Mesenteric fat pad (tissue), 1 donor: Measurements from ENCODE around the gene PHF19. TPM values are rescaled to one million over a fixed set of nuclear protein-coding genes. Genes with fewer than 3 reads are reported as not detected.

Experiments
- DNase-seq: peaks from one replicate; pipeline ENCODE4 v3.0.0-alpha.2; 2020; ENCODE audit warnings: low spot score
- total RNA-seq: library from RNA; stranded (reverse); fragmentation: NEBNext Ultra II Directional; extraction: Animal tissue kit (Norgen Biotek cat#: 25700); gene quantifications from one replicate; pipeline ENCODE4 v1.2.1, GENCODE V29; 2021
- donor health status: DM: yes; HTN: yes; CAD: no.

PHF19 gene
- total RNA-seq, 1 donor from 2014 or later, result 13.7 TPM

DNA sequence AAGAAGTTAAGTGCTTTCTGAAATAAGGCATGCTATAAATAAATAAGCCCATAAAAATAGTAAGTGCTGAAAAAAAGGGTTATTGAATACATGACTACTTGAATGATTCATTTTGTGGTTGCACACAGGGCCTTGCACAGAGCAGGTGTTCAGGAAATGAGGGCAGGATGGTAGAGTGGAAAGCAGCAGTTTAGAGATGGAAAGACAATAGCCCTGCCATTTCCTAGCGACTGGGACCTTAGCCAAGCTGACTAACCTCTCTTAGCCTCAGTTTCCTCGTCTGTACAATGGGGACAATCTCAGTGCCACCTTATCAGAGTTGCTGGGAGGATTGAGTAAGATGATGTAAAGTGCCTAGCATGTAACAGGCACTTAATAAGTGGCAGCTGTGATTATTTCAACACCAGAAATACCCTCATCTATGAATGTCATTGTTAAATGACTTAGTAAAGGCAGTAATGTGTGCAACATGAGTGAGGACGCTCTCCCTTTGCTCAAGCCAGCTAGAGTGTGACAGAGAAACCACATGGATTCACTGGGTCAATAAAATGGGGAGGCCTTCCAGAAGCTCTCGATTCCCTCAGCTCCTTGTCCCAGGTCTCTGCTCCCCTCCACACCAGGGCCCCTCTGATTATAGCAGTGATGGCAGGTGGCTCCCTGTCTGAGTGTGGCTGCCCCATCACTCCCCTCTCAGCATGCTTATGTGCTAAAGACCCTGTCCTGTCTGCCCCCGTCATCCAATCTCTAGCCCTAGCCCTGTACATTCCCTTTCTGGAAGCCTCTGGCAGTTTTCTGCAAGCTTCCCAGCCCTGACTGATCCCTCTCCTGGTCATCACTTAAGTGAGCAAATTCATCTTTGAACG is 16.0 kb upstream of the PHF19 start:
- no peak for DNase-seq

- no peak for DNase-seq
Observed at GRCh38 chr9:120891884-120892747, 15.1 kb upstream of the PHF19 start.

DNA sequence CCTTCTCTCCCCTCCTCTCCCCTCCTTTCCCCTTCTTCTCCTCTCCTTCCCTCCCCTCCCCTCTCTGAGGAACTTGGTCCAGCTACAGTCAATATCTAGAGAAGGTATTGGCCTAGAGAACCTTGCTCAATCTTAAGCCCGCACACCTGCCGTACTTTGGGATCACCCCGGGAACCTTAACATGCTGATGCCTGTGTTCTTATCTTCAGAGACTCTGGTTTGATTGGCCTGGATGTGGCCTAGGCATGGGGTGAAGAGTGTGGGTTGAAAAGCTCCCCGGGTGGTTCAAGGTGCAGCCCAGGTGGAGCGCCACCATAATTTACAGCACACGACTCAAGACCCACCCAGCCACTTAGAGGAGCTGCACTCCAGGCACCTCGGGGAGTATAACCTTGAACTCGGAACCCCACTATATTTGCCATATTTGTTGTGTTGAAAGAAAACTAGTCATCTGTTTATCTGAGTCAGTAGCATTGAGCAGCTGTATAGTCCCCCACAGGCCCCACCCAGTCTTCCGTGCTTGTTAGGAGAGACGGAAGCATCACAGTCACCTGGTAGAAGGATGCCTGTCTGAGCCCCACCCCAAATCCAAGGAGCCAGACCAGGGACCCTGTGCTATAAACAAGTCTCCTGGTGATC is 14.4 kb upstream of the PHF19 start:
- DNase-seq, result no peak

DNA sequence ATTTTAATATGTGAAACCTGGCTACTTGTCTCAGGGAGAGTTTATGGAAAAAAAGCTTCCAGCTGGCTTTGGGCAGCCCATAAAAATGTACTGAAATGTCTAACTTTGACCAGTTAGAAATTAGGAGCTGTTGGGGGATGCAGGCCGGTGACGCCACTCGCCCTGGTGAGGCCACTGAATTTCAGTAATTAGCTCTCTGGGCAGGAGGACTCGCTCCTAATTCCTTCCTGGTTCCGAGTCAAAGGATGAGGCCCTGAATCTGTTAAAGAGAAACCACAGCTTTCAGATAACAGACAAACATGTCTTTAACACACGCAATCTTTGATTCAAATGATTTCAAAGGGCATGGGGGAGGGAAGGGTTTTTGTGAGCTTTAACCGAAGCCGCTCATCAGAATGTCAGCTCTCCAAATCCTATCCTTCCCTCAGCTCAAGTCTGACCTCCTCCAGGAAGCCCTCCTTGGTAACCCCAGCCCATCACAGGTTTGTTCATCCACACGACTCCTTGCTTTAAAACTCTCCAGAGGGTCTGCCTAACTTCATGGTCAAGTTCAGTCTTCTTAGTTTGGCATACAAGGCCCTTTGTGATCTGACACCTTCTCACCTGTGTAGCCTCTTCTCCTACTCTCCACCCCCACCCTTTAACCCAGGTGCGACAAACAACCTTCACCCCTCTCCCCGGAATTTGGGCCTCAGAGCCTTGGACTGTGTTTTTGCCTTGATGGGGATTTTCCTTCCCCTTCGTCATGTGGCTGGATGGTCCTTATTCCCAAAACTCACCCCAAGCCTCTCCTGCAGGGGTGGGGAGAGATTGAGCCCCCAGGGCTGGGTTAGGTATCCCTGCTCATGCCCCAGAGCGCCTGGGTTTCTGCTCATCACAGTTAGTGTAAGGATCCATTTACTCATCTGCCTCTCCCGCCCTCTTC is 13.6 kb upstream of the PHF19 start:
- no peak for DNase-seq

DNA sequence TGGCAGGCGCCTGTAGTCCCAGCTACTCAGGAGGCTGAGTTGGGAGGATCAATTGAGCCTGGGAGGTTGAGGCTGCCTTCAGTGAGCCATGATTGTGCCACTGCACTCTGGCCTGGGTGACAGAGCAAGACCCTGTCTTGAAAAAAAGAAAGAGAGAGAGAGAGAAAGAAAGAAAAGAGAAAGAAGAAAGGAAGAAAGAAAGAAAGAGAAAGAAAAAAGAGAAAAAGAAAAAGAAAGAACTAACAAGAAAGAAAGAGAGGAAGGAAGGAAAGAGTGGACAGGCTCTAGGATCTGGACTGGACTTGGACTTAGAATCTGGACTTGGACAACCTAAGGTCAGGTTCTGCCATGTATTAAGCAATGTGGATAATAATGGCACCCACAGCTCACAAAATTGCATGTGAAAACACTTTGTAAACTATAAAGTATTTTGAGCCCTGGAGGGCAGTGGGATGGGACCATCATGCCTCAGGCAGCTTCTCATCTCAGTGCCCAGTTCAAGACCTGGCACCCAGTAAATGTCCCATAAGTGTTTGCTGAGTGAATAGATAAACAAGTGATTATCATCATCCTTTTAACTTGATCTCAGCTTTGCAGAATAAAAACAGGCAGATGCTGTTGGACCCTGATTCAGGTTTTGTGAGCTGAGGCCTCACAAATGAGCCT is 12.8 kb upstream of the PHF19 start:
- DNase-seq, result no peak

GRCh38 chr9:120888626-120889025 is 11.6 kb upstream of the PHF19 start:
- no peak for DNase-seq

- no peak for DNase-seq
Observed at GRCh38 chr9:120886490-120886967, 9.5 kb upstream of the PHF19 start.

GRCh38 chr9:120885958-120886357 is 9.0 kb upstream of the PHF19 start:
- no peak for DNase-seq

- no peak for DNase-seq
Observed at GRCh38 chr9:120885457-120885856, 8.5 kb upstream of the PHF19 start.

GRCh38 chr9:120883608-120883996 is 6.6 kb upstream of the PHF19 start:
- DNase-seq, result no peak

DNA sequence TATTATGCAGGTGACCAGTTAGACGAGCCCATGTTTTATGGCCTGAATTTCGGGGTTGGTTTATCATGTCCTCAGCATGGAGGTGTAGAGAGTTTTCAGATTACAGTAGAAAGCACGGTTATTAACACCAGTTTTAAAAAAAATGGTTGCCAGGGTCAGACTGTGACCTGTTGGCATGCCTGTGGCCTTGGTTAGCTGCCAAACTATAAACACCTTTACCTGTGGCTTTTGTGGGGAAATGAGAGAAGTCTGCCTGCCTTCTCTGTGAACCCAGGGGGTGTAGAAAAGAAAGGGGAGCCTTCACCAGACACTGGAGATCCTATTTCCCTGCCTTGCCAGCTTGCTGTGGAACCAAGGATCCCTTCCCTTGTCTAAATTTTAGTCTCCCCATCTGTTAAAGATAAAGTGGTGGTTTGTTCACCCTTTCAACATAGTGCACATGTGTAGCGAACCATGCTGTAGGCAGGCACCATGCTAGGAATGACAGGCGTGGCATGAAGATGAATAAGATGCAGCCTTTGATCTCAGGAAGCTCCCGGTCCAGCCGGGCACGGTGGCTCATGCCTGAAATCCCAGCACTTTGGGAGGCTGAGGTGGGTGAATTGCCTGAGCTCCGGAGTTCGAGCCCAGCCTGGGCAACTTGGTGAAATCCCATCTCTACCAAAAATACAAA is 6.1 kb upstream of the PHF19 start:
- DNase-seq, result no peak

GRCh38 chr9:120879446-120879845 is 2.5 kb upstream of the PHF19 start:
- DNase-seq, result no peak

GRCh38 chr9:120878188-120879130 is 1.5 kb upstream of the PHF19 start:
- no peak for DNase-seq

DNA sequence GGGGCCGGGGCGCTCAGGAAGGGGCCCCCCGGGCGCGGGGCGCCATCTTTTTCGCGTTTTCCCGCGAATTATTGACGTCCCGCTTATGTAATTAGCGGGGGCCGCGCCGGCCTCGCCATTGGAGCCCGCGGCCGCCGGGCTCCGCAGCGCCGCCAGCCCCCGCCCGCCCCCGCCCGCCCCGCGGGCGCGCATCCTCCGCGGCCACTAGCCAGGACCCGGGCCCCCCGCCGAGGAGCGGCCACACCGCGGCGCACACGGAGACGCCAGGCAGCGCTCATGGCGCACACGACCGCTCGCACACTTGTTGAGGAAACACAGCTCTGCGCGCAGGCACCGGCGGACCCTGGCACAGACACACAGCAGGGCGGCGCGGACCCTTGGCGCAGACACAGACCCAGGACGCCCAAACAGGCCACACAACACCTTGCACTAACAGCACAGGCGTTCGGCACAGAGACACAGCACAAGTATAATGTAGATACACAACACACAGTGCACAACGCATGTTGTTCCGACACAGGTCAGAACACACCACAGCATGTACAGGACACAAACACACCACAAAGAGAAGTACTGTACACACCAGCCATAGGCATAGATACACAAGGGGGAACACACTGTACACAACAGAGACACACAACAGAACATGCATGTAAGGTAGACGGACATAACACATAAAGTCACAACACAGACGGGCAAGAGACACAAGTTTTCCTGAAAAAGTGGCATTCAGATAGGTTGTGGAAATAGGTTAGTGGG is 467 bp upstream of the PHF19 start:
- no peak for DNase-seq

GRCh38 chr9:120875954-120876841 is 790 bp downstream of the PHF19 start:
- DNase-seq, result peak; percentile 95

GRCh38 chr9:120875643-120875953 is 1.4 kb downstream of the PHF19 start:
- DNase-seq, result no peak

DNA sequence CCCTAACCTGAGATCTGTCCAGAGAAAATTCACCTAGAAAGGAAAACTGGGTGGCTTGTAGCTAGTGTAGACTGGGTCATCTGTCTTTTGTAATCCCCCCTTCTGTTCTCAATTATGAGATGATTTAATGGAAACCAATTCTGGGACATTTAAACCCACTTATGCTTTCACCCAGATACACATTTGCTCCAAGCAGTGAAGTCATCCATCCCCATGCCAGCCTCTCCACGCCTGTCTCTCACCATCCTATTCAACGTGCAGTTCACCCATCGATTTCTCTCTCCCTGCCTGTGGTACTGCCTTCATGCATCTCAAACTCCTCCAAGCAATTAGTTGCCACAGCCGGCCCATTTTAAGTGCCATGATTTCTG is 1.8 kb downstream of the PHF19 start:
- no peak for DNase-seq
